ENCODE results near the gene TENM3.

The TENM3 gene

GRCh38 chr4:182697094-182697493 is 453.9 kb downstream of the TENM3 start:
- peaks cover 0 to 3% (median 0%) of the 10 kb centered on the region in 5 donors for H3K36me3 ChIP-seq (ENCODE audit: control insufficient read depth in 5 of 5, insufficient read depth in 5 of 5, low read length in 5 of 5)
- H3K9ac ChIP-seq (ENCODE audit: low read length in 5 of 5) = no peak overlapping the region
- no peak overlapping the region for H3K27ac ChIP-seq (ENCODE audit: low read depth, low read length)
- H3K4me3 ChIP-seq (ENCODE audit: low read depth in 1 of 5, low read length in 5 of 5) = no peak overlapping the region
- H3K4me1 ChIP-seq (ENCODE audit: control insufficient read depth in 5 of 5, insufficient read depth in 5 of 5, low read length in 5 of 5) = no peaks in the 10 kb centered on the region
- H3K9me3 ChIP-seq (ENCODE audit: control insufficient read depth in 5 of 5, low read length in 5 of 5) = no peaks in the 10 kb centered on the region
- no peaks in the 10 kb centered on the region for H3K27me3 ChIP-seq (ENCODE audit: control insufficient read depth in 5 of 5, insufficient read depth in 4 of 5, low read length in 5 of 5)

GRCh38 chr4:182698212-182698611 is 455.0 kb downstream of the TENM3 start:
- H3K9me3 ChIP-seq (ENCODE audit: control insufficient read depth in 5 of 5, low read length in 5 of 5) = no peaks in the 10 kb centered on the region
- peaks cover 0 to 3% (median 0%) of the 10 kb centered on the region in 5 donors for H3K36me3 ChIP-seq (ENCODE audit: control insufficient read depth in 5 of 5, insufficient read depth in 5 of 5, low read length in 5 of 5)
- no peaks in the 10 kb centered on the region for H3K27me3 ChIP-seq (ENCODE audit: control insufficient read depth in 5 of 5, insufficient read depth in 4 of 5, low read length in 5 of 5)
- H3K27ac ChIP-seq (ENCODE audit: low read depth, low read length) = no peak overlapping the region
- H3K9ac ChIP-seq (ENCODE audit: low read length in 5 of 5) = no peak overlapping the region
- no peak overlapping the region for H3K4me3 ChIP-seq (ENCODE audit: low read depth in 1 of 5, low read length in 5 of 5)
- H3K4me1 ChIP-seq (ENCODE audit: control insufficient read depth in 5 of 5, insufficient read depth in 5 of 5, low read length in 5 of 5) = no peaks in the 10 kb centered on the region

GRCh38 chr4:182699201-182699600 is 456.0 kb downstream of the TENM3 start:
- Histone ChIP-seq H3K36me3 (ENCODE audit: control insufficient read depth in 5 of 5, insufficient read depth in 5 of 5, low read length in 5 of 5) (peaks cover 0 to 3% (median 0%) of the 10 kb centered on the region in 5 donors), H3K4me1 (ENCODE audit: control insufficient read depth in 5 of 5, insufficient read depth in 5 of 5, low read length in 5 of 5) (no peaks in the 10 kb centered on the region), H3K27me3 (ENCODE audit: control insufficient read depth in 5 of 5, insufficient read depth in 4 of 5, low read length in 5 of 5) (no peaks in the 10 kb centered on the region), H3K4me3 (ENCODE audit: low read depth in 1 of 5, low read length in 5 of 5) (no peak overlapping the region), H3K9me3 (ENCODE audit: control insufficient read depth in 5 of 5, low read length in 5 of 5) (no peaks in the 10 kb centered on the region), H3K9ac (ENCODE audit: low read length in 5 of 5) (no peak overlapping the region), H3K27ac (ENCODE audit: low read depth, low read length) (no peak overlapping the region)

GRCh38 chr4:182699795-182700194 is 456.6 kb downstream of the TENM3 start:
- H3K4me1 ChIP-seq (ENCODE audit: control insufficient read depth in 5 of 5, insufficient read depth in 5 of 5, low read length in 5 of 5) = no peaks in the 10 kb centered on the region
- H3K9me3 ChIP-seq (ENCODE audit: control insufficient read depth in 5 of 5, low read length in 5 of 5) = no peaks in the 10 kb centered on the region

GRCh38 chr4:182700362-182701160 is 457.4 kb downstream of the TENM3 start:
- no peak overlapping the region for H3K27ac ChIP-seq (ENCODE audit: low read depth, low read length)
- no peak overlapping the region for H3K9ac ChIP-seq (ENCODE audit: low read length in 5 of 5)
- no peaks in the 10 kb centered on the region for H3K9me3 ChIP-seq (ENCODE audit: control insufficient read depth in 5 of 5, low read length in 5 of 5)
- H3K4me3 ChIP-seq (ENCODE audit: low read depth in 1 of 5, low read length in 5 of 5) = no peak overlapping the region
- peaks cover 0 to 3% (median 0%) of the 10 kb centered on the region in 5 donors for H3K36me3 ChIP-seq (ENCODE audit: control insufficient read depth in 5 of 5, insufficient read depth in 5 of 5, low read length in 5 of 5)
- H3K4me1 ChIP-seq (ENCODE audit: control insufficient read depth in 5 of 5, insufficient read depth in 5 of 5, low read length in 5 of 5) = no peaks in the 10 kb centered on the region
- no peaks in the 10 kb centered on the region for H3K27me3 ChIP-seq (ENCODE audit: control insufficient read depth in 5 of 5, insufficient read depth in 4 of 5, low read length in 5 of 5)

More at GRCh38 chr4:182699795-182700194, 456.6 kb downstream of the TENM3 start:
- H3K27me3 ChIP-seq (ENCODE audit: control insufficient read depth in 5 of 5, insufficient read depth in 4 of 5, low read length in 5 of 5) = no peaks in the 10 kb centered on the region
- H3K27ac ChIP-seq (ENCODE audit: low read depth, low read length) = no peak overlapping the region
- peaks cover 0 to 3% (median 0%) of the 10 kb centered on the region in 5 donors for H3K36me3 ChIP-seq (ENCODE audit: control insufficient read depth in 5 of 5, insufficient read depth in 5 of 5, low read length in 5 of 5)
- no peak overlapping the region for H3K9ac ChIP-seq (ENCODE audit: low read length in 5 of 5)
- H3K4me3 ChIP-seq (ENCODE audit: low read depth in 1 of 5, low read length in 5 of 5) = no peak overlapping the region

- H3K4me1 ChIP-seq (ENCODE audit: control insufficient read depth in 5 of 5, insufficient read depth in 5 of 5, low read length in 5 of 5) = no peaks in the 10 kb centered on the region
- no peak overlapping the region for H3K4me3 ChIP-seq (ENCODE audit: low read depth in 1 of 5, low read length in 5 of 5)
- H3K27ac ChIP-seq (ENCODE audit: low read depth, low read length) = no peak overlapping the region
- H3K9ac ChIP-seq (ENCODE audit: low read length in 5 of 5) = no peak overlapping the region
- H3K27me3 ChIP-seq (ENCODE audit: control insufficient read depth in 5 of 5, insufficient read depth in 4 of 5, low read length in 5 of 5) = no peaks in the 10 kb centered on the region
- H3K9me3 ChIP-seq (ENCODE audit: control insufficient read depth in 5 of 5, low read length in 5 of 5) = no peaks in the 10 kb centered on the region
- H3K36me3 ChIP-seq (ENCODE audit: control insufficient read depth in 5 of 5, insufficient read depth in 5 of 5, low read length in 5 of 5) = peaks cover 0 to 7% (median 0%) of the 10 kb centered on the region in 5 donors
These were observed 460.9 kb downstream of the TENM3 start for GRCh38 chr4:182704077-182704476.

- no peaks in the 10 kb centered on the region for H3K27me3 ChIP-seq (ENCODE audit: control insufficient read depth in 5 of 5, insufficient read depth in 4 of 5, low read length in 5 of 5)
- no peaks in the 10 kb centered on the region for H3K4me1 ChIP-seq (ENCODE audit: control insufficient read depth in 5 of 5, insufficient read depth in 5 of 5, low read length in 5 of 5)
These were observed 461.7 kb downstream of the TENM3 start for GRCh38 chr4:182704948-182705347.

GRCh38 chr4:182705389-182705788 is 462.2 kb downstream of the TENM3 start:
- H3K9ac ChIP-seq (ENCODE audit: low read length in 5 of 5) = no peak overlapping the region
- H3K27me3 ChIP-seq (ENCODE audit: control insufficient read depth in 5 of 5, insufficient read depth in 4 of 5, low read length in 5 of 5) = no peaks in the 10 kb centered on the region
- H3K4me3 ChIP-seq (ENCODE audit: low read depth in 1 of 5, low read length in 5 of 5) = no peak overlapping the region
- no peak overlapping the region for H3K27ac ChIP-seq (ENCODE audit: low read depth, low read length)
- peaks cover 0 to 7% (median 0%) of the 10 kb centered on the region in 5 donors for H3K36me3 ChIP-seq (ENCODE audit: control insufficient read depth in 5 of 5, insufficient read depth in 5 of 5, low read length in 5 of 5)
- H3K9me3 ChIP-seq (ENCODE audit: control insufficient read depth in 5 of 5, low read length in 5 of 5) = no peaks in the 10 kb centered on the region
- no peaks in the 10 kb centered on the region for H3K4me1 ChIP-seq (ENCODE audit: control insufficient read depth in 5 of 5, insufficient read depth in 5 of 5, low read length in 5 of 5)

More at GRCh38 chr4:182704948-182705347, 461.7 kb downstream of the TENM3 start:
- Histone ChIP-seq H3K27ac (ENCODE audit: low read depth, low read length) (no peak overlapping the region), H3K9me3 (ENCODE audit: control insufficient read depth in 5 of 5, low read length in 5 of 5) (no peaks in the 10 kb centered on the region), H3K9ac (ENCODE audit: low read length in 5 of 5) (no peak overlapping the region), H3K36me3 (ENCODE audit: control insufficient read depth in 5 of 5, insufficient read depth in 5 of 5, low read length in 5 of 5) (peaks cover 0 to 7% (median 0%) of the 10 kb centered on the region in 5 donors), H3K4me3 (ENCODE audit: low read depth in 1 of 5, low read length in 5 of 5) (no peak overlapping the region)

- Histone ChIP-seq H3K4me3 (ENCODE audit: low read depth in 1 of 5, low read length in 5 of 5) (no peak overlapping the region), H3K9me3 (ENCODE audit: control insufficient read depth in 5 of 5, low read length in 5 of 5) (no peaks in the 10 kb centered on the region), H3K27me3 (ENCODE audit: control insufficient read depth in 5 of 5, insufficient read depth in 4 of 5, low read length in 5 of 5) (no peaks in the 10 kb centered on the region), H3K4me1 (ENCODE audit: control insufficient read depth in 5 of 5, insufficient read depth in 5 of 5, low read length in 5 of 5) (peaks cover 0 to 3% (median 0%) of the 10 kb centered on the region in 5 donors), H3K36me3 (ENCODE audit: control insufficient read depth in 5 of 5, insufficient read depth in 5 of 5, low read length in 5 of 5) (peaks cover 0 to 19% (median 6%) of the 10 kb centered on the region in 5 donors), H3K9ac (ENCODE audit: low read length in 5 of 5) (no peak overlapping the region), H3K27ac (ENCODE audit: low read depth, low read length) (no peak overlapping the region)
These were observed 468.0 kb downstream of the TENM3 start for GRCh38 chr4:182711211-182711610.

GRCh38 chr4:182715548-182715947 is 472.3 kb downstream of the TENM3 start:
- H3K27me3 ChIP-seq (ENCODE audit: control insufficient read depth in 5 of 5, insufficient read depth in 4 of 5, low read length in 5 of 5) = no peaks in the 10 kb centered on the region

More at GRCh38 chr4:182715548-182715947, 472.3 kb downstream of the TENM3 start:
- H3K9me3 ChIP-seq (ENCODE audit: control insufficient read depth in 5 of 5, low read length in 5 of 5) = no peaks in the 10 kb centered on the region
- peaks cover 0 to 20% (median 6%) of the 10 kb centered on the region in 5 donors for H3K36me3 ChIP-seq (ENCODE audit: control insufficient read depth in 5 of 5, insufficient read depth in 5 of 5, low read length in 5 of 5)
- H3K27ac ChIP-seq (ENCODE audit: low read depth, low read length) = no peak overlapping the region
- peaks cover 0 to 3% (median 0%) of the 10 kb centered on the region in 5 donors for H3K4me1 ChIP-seq (ENCODE audit: control insufficient read depth in 5 of 5, insufficient read depth in 5 of 5, low read length in 5 of 5)
- no peak overlapping the region for H3K4me3 ChIP-seq (ENCODE audit: low read depth in 1 of 5, low read length in 5 of 5)
- no peak overlapping the region for H3K9ac ChIP-seq (ENCODE audit: low read length in 5 of 5)
